ENCODE data around the gene IL6ST.

DNA sequence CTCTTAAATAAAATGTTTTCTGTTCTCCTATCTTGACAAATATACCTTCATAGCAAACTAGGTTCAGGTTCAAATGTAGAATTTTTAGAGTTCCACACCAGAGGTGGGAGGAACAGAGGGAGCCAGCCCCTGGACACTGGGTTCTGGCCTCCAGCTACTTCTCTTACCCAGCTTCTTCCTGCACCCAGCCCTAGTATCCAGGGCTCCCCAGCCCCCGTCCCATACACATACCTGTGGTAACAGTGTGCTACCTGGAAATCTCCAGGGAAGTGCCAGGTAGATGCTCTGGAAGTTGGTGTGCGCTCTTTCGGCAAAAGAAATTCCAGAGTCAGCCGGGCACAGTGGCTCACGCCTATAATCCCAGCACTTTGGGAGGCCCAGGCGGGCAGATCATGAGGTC is 33.9 kb upstream of the IL6ST start:
- TF ChIP-seq POLR2A (IDR thresholded peaks at IDR 0.05), result no peak
- TF ChIP-seq, protein P1, sequence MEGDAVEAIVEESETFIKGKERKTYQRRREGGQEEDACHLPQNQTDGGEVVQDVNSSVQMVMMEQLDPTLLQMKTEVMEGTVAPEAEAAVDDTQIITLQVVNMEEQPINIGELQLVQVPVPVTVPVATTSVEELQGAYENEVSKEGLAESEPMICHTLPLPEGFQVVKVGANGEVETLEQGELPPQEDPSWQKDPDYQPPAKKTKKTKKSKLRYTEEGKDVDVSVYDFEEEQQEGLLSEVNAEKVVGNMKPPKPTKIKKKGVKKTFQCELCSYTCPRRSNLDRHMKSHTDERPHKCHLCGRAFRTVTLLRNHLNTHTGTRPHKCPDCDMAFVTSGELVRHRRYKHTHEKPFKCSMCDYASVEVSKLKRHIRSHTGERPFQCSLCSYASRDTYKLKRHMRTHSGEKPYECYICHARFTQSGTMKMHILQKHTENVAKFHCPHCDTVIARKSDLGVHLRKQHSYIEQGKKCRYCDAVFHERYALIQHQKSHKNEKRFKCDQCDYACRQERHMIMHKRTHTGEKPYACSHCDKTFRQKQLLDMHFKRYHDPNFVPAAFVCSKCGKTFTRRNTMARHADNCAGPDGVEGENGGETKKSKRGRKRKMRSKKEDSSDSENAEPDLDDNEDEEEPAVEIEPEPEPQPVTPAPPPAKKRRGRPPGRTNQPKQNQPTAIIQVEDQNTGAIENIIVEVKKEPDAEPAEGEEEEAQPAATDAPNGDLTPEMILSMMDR (IDR thresholded peaks at IDR 0.05), result no peak
